CD4-positive, alpha-beta T cell treated with Interleukin-15 for 4 hours (primary cell): Measurements from ENCODE around the gene JMJD4.
A peak's percentile ranks its signal among the peaks of the same experiment; 100 is the strongest.

Experiments used
- DNase-seq: peaks from one replicate; pipeline ENCODE4 v3.0.0-alpha.2; 2020; ENCODE audit warnings: low spot score

Gene JMJD4

DNA sequence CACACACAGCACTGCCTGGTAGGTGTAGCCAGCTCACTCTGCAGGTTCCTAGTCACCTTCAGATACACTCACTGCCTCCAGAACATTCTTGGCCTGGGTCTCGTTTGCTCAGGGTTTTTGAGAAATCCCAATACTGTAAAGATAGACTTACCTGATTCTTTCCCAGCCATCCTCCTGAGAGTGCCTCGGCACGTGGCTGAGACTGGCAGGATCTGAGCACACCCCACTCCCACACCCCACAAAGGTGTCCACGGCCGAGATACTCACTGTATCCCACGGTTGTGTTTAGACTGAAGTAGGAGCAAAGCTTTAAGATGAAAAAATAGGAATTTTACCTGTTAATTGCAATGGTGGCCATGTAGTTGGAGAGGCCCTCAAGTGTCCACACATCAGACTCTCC is 33.5 kb upstream of the JMJD4 start:
- DNase-seq, result no peak

DNA sequence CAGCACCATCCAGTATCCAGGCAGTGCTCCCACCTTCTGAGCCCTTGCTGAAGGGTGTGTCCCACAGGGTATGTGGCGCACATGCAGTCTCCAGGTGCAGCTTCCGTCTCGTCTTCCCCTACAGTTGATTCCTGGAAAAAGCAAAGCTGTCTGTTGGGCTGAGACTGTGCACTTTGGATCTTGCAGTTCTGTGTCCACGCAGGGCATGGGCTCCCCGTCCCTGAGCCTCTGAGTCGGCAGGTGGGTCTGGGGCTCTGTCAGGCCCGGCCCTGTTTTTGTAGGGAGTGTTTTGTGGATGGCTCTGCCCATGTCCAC is 33.0 kb upstream of the JMJD4 start:
- no peak for DNase-seq

DNA sequence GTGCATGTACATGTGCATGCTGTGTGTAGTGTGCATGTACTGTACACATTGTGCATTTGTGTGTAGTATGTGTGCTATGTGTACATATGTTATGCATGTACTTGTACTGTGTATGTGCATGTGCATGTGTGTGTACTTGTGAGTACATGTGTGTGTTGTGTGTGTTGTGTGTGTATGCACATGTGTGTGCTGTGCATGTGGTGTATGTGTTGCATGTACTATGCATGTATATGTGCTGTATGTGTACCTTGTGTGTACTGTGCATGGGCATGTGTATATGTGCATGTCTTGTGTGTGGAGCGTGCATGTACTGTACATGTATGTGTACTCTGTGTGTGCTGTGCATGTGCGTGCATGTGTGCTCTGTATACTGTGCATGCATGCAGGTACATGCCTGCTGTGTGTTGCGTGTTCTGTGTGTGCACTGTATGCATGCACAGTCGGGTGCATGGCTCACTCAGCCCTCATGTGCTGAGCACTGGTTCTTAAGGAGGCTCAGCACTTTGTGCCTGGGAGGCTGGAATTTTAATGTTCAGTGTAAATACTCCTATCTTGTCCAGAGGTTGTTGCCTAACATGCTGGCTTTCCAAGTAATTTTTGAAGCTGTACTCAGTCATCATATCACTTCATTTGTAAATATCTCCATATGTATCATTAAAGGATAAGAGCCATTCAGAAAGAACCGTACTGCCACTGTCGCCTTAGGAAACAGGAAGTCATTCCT is 32.5 kb upstream of the JMJD4 start:
- DNase-seq, result no peak

DNA sequence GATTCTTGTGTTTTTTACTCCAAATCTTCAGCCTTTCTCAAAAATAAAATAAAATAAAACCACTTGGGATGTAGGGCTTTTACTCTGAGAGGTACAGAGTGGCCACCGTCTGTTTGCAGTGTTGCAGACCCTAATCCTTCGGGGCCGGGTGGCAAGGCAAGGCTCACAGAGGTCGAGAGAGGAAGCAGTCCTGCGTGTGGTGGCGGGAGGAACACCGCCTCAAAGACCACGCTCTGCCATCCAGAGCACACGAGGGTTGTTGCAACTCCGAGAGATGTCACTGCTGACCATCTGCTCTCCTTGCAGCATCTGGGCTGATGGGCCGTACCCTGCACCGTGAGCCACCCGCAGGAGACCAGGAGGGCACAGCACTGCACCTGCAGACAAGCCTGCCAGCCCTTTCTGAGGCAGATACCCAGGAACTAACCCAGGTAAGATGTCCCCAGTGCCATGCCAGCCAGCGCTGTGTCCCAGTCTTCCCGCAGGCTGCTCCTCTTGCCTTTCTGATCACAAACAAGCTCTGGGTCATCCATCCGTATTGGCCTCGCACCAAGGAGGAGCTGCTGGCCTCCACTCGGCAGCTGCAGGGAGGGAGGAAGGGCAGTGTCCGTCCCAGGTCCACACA is 31.7 kb upstream of the JMJD4 start:
- no peak for DNase-seq

DNA sequence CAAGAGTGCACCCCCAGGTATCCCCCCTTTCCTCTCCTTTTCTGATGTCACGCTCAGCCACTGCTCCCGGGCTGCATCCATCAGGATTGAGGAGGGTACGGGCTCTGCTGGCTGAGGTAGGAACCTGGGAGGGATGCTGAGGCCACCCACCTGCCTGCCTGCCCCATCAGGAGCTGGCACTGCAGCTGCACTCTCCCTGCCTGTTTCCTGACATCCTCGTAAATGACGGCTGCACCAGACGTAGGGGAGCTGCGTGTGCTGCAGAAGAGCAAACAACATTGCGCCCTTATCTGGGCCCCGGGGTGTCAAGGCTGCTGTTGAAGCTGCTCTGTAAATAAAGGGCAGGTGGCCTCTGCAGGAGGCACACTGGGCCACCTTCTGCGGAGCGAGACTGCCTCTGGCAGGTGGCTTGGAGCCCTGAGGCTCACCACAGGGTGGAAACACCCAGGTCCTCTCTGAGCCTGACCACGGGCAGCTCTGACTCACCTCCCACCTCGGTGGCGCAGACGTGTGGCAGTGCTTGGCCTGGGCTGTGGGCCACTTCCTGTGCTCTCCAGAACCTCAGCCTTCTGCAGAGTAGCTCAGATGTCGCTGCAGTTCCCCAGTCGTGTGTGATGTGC is 31.0 kb upstream of the JMJD4 start:
- DNase-seq, result peak; percentile 84

DNA sequence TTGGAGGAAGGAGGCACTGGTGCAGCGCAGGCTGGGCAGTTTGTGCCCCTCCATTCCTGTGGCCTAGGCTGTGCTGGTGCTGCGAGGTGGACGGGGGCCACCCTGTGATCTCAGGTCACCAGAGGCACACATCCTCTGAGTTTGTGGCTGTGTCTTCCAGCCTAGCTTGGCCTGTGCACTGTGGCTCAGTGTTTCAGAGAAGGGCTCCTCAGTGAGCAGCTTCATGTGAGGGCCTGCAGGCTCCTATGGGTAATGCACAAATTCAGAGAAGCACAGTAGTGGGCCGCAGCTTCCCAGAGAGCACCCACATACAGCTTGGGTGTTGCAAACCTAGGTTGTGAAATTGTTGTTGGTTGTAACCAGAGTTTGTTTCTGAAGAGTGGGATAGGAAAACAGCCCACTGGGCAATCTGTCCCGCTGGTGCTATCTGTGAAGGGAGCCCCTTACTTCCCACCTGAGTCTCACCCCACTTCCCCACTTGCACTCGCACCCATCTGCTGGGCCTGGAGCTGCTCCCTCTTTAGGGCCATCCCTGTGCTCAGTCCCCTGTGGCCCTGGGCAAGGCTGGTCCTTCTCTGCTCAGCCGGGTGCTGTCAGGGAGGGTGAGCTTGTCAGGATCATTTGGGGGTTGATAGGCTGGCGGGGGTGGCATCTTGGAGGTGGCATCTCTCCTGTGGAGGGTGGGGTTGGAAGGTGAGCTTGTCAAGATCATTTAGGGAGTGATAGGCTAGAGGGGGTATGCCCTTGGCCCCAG is 30.3 kb upstream of the JMJD4 start:
- DNase-seq, result no peak

DNA sequence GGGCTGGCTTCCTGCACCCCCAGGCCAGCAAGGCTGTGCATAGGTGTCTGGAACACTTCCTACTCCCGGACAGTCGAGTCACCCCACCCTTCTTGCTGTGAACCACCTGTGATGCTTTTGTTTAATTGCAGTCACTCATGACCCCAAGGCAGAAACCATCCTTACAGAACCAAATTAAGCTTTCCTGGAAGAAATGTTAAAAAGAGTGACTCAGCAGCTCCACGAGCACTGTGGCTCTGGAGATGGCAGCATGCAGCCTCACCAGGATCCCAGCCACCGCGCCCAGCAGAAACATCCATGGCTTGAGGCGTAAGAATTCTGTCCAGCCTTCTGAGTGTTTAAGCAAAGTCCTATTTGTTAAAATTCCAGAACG is 28.9 kb upstream of the JMJD4 start:
- DNase-seq, result no peak

DNA sequence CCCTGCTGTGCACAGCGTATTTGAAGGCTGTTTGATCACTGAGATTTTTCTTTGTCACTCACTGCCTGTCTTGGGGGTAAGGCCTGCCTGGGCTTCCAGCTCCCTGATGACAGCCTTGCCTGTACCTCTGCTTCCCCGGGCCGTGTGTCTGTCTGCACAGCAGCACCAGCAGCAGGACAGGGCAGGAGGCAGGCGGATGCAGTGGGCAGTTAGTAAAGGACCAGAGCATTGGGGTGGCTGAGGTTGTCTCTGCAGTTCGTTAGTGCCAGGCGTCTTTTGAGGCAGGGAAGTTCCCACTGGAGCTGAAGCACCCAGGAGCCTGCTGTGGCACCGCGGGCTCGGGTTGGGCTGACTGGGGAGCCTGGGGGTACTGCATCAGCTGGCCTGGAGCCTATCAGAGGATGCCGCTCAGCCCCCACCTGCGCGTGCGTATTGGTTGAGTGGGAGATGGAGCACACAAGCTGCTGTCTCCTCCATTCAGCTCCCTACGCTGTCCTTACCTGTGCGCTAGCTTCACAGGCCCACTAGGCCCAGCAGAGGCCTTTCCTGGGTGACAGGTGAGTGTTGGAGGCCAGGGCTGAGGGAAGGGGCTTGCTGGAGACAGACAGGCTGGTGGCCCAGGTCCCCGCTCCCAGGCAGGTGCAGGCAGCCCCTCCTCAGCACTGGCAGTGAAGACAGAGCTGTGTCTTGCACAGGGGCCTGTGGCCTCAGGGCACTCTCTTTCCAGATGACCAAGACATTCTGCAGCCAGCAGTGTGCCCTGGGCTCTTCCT is 28.3 kb upstream of the JMJD4 start:
- no peak for DNase-seq

DNA sequence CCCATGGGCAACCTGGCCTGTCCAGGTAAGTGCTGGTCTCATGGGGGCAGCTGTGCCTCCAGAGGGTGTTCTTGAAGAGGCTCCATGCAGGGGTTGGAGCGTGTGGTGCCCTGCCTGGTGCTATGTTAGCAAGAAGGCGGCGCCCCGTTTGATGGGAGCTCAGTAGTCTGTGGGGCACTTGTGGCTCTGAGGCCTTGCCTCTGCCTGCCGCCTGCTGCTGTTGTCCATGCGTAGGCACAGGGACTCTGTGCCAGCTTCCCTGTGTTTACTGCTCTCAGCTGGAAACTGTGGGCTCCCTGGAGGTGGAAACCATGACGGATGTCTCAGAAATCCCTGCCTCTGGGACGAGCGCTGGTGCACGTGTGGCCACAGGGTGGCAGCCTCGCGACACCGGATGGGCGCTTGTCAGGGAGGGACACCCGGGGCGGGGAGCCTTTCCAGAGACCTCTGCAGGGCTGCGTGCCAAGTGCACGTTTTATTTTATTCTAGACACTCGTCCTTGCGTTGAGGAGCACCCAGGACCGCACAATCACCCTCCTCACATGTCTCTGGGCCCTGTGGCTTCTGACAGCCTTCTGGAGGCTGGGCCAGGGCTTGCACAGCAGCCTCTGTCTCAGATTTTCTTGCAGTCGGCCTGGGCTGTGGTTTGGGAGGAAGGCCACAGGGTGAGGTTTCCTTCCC is 27.3 kb upstream of the JMJD4 start:
- DNase-seq, result peak; percentile 86

DNA sequence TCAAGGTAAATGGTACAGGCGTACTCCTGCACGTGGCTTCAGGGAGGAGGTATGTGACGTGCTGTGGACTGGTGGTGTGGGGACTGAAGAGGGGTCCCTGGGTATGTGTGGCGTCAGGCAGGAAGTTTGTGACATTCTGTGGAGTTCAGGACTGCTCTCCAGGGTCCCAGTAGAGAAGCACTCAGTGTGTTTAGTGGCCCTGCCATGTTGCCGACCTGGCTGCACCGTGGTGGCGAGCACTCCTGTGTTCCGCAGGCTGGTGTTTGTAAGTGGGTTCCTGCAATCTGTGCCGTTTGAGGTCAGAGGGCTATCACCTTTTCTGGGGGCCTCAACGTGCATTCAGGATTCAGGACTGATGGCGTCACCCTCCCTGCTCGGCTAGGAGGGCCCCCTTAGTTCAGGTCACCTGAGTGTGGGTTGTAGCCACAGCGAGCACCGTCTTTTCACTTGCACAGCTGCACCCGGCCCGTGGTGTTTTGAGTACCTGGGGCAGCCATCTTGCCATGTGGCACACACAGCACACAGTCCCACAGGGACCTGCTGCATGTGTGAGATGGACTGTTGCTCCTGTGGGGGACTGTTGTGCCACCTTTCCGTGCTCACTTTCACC is 26.6 kb upstream of the JMJD4 start:
- DNase-seq, result no peak

DNA sequence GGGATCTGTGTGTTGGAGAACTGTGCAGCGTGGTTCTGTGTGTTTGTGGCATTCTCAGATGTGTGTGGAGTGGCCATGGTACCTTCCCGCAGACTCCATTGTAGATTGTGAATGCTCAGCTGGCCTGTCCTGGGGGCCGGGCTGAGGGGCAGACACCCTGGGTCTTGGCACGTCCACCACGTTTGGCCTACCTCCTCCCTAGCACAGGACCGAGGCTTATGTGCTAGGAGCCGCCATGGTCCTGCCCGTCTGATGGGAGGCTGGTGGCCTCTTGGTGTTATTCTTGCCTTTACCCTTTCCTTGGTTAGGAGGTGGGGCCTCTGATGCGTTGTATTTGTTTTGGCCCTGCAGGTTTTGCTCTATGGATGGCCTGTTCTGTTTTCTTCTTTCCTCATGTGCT is 25.3 kb upstream of the JMJD4 start:
- no peak for DNase-seq

DNA sequence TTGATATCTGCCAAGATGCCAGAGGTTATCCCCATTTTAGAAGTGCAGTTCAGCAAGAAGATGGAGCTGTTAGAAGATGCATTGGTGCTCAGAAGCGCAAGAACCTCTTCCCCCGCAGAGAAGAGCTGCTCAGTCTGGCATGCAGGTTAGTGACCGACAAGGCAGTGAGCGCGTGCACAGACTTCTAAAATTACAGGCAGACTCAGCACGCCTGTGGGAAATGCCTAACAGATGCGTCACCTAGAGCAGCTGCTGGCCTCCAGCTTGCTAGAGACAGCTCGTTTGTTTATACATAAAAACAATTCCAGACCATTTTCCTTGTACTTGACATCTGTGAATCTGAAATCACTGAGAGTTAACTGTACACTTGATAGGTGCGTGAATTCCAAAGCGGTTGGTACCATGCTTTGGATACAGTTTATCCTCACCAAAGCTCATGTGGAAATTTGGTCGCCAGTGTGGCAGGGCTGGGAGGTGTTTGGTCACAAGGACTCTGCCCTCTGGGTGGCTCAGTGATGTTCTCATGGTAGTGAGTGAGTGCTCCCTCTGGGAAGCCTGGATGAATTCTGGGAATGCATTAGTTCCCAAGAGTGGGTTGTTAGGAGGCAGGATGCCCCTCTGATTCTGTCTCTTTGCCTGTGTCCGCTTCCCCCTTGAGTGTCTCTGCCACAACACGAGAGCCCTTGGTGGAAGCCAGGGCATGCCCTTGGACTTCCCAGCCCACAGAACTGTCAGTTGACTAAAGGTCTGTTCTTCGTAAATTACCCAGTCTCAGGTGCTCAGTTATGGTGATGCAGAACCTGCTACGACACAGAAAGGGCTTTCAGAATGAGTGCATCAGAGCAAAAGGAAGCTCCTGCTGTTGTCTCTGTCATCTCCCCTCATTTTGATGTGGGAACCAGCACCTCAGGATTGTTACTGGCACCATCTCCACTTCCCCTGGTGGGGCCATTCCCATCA is 24.5 kb upstream of the JMJD4 start:
- no peak for DNase-seq

DNA sequence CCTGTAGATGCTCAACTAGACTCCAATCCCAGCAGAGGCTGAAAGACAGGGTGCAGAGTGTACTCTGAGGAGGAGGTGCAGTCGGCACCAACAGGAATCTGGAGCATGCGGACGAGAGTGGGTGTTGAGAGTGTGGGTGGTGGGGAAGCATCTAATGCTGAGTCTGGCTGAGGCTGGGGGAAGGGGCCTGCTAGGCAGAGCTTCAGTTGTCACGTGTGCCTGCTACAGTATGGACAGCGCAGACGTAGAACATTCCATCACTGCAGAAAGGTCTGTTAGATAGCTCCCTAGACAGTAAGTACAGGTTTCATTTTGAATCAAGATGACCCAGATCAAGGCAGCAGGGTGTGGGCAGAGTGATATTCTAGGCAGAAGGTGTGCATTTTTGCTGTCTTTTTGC is 23.3 kb upstream of the JMJD4 start:
- no peak for DNase-seq

DNA sequence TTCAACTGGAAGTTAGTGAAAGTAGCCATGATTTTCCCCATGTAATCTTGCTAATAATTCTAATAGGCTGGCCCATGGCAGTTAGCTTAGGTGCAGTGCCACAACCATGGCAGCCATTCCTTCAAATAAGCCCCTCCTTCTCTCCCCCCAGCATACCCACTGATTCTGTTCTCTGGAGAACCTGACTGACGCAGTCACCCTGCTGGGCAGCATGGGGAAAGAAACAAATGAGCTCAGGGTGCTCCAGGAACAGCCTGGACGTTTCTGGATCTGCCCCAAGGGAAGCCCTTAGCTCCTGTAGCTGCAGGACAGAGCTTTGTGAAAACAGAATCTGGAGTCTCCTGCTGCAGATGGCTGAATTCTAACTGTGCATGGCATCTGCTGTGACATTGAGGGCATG is 22.7 kb upstream of the JMJD4 start:
- DNase-seq, result no peak

DNA sequence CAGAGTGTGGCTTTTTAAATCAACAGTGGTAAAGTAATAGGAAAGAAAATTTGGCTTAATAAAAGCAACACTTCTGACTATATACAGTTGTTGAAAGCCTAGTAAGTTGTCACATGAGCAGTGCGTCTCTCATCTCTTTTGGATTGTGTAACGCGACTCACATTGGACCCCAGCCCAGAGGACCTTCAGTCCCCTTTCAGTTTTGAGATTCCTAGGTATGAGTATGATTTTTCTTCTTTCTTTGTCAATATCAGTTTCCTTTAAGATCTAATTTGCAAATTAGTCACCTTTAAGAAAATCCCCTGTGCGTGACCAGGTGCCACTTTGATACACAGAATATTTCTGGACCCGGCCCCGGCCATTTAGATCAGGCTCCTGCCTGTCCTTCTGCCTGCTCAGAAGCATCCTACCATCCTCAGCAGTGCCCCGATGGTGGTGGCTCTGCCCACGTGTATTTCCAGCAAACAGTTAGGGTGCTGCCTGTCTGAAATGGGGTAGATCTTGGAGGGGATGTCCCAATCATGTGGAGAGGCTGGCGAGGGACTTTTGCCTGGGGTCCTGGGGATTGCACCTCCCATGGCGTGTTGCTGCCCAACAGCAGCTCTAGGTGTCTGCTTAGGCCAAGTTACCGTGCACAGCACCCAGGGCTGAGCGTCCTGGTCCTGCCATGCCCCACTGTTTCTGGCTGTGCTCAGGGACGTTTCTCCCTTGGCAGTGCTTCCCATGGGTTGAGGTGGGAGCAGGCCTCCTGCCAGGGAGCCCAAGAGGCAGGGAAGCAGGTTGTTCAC is 21.3 kb upstream of the JMJD4 start:
- no peak for DNase-seq

DNA sequence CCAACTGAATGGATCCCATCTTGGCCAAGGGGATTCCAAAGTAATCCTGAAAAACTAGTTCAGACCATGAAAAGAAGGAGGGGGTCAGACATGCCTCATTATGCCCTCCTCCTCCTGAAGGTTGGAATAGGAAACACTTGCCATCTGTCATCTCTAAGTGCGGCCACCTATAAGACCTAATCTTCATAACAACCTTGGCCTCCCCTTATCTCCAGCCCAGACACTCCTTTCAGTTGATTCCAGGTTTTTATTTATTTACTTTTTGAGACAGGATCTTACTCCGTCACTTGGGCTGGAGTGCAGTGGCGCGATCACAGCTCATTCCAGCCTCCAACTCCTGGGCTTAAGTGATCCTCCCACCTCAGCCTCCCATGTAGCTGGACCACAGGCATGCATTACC is 19.9 kb upstream of the JMJD4 start:
- no peak for DNase-seq

DNA sequence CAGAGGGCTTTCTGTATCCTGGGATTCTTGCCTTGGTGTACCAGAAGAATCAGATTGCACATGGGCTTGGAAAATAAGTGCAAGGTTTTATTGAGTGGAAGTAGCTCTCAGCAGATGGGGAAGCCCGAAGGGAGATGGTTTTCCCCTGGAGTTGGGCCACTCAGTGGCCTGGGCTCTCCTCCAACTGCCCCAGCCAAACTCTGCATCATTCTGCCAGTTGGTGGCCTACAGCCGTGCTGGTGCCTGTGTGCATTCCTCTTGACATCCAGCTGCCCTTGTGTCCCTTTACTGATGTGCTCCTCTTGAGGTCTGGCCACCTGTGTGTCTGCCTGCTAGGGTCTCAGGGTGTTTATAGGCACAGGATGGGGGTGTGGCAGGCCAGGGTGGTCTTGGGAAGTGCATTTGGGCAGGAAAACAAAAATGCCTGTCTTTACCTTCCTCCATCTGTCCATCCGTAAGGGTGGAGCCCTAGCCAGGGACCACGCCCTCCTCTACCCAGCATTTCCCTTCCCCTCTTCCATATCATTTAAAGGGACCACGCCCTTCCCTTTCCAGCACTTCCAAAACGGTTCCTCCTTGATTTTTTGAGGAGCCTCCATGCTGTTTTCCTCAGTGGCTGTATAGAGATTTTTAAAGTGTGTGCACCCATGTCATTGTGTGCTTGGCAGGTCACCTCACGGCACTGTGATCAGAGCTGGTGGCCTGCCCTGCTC is 19.1 kb upstream of the JMJD4 start:
- DNase-seq, result no peak

DNA sequence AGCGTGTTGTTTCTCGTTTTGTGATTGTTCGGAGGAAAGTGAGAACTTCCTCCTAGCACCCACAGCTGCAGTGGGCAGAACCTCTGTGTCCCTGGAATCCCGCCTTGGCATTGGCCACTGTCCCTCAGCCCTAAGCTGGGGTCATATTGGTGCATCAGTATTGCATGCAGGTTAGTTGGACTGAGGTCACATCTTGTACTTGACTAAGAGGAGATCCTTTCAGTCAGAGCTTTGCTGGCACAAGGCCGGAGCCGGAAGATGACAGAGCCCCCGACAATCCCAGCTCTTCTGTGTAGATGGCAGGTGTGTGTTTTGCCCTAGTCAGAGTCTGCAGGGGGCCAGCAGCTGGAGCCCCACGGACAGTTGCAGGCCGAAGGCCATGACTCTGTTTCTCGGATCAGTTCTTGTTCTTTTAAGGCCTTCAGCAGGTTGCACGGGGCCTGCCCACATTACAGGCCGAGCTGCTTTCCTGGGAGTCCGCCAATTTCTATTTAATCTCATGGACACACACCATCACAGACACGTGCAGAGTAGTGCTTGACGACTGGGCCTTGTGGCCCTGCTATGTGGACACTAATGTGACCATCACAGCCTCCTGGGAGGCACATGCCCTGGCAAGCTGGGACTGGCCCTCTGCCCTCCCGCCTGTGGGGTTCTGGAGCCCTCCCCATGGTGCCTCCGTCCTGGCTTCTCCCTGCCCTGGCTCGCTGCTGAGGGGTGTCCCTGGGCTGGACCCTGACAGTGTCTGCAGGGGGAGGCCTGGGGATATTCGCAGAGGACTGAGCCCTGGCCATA is 15.0 kb upstream of the JMJD4 start:
- DNase-seq, result no peak
